Parathyroid adenoma (tissue), 2 donors: Measurements from ENCODE around the gene CXCR4.

Experiments
- H2AFZ ChIP-seq: fragments of 300-600 bp; sonication (generic); one replicate; pipeline ENCODE4 v1.7.0; 2017; ENCODE audit warnings: antibody characterized with exemption, mild to moderate bottlenecking
- H3K27ac ChIP-seq: fragments of 300-600 bp; sonication (generic); one replicate; pipeline ENCODE4 v1.7.0; 2017
- H3K27me3 ChIP-seq: fragments of 300-600 bp; sonication (generic); one replicate; pipeline ENCODE4 v1.7.0; 2017; ENCODE audit warnings: low read length; ENCODE audit not compliant: control insufficient read depth, insufficient read depth
- H3K36me3 ChIP-seq: fragments of 300-600 bp; sonication (generic); one replicate; pipeline ENCODE4 v1.7.0; 2017; ENCODE audit warnings: low read length; ENCODE audit not compliant: control insufficient read depth, insufficient read depth
- H3K4me1 ChIP-seq: fragments of 300-600 bp; sonication (generic); one replicate; pipeline ENCODE4 v1.7.0; 2017; ENCODE audit warnings: control low read depth
- H3K4me2 ChIP-seq: fragments of 300-600 bp; sonication (generic); one replicate; pipeline ENCODE4 v1.7.0; 2017; ENCODE audit warnings: low read length
- H3K4me3 ChIP-seq: fragments of 300-600 bp; sonication (generic); one replicate; pipeline ENCODE4 v1.7.0; 2017; ENCODE audit warnings: low read depth, low read length
- H3K79me2 ChIP-seq: fragments of 300-600 bp; sonication (generic); one replicate; pipeline ENCODE4 v1.7.0; 2017; ENCODE audit warnings: control low read depth
- H3K9ac ChIP-seq: fragments of 300-600 bp; sonication (generic); one replicate; pipeline ENCODE4 v1.7.0; 2017; ENCODE audit warnings: mild to moderate bottlenecking
- H3K9me3 ChIP-seq: fragments of 300-600 bp; sonication (generic); one replicate; pipeline ENCODE4 v1.7.0; 2017; ENCODE audit warnings: low read length; ENCODE audit not compliant: control insufficient read depth
- TF ChIP-seq, protein P1 (sequence below): fragments of 300-600 bp; sonication (generic); IDR thresholded peaks from one replicate; pipeline ENCODE4 v1.7.0; 2017; ENCODE audit warnings: antibody characterized with exemption, mild to moderate bottlenecking
- donor health status: primary hyperparathyroidism.

Gene CXCR4

DNA sequence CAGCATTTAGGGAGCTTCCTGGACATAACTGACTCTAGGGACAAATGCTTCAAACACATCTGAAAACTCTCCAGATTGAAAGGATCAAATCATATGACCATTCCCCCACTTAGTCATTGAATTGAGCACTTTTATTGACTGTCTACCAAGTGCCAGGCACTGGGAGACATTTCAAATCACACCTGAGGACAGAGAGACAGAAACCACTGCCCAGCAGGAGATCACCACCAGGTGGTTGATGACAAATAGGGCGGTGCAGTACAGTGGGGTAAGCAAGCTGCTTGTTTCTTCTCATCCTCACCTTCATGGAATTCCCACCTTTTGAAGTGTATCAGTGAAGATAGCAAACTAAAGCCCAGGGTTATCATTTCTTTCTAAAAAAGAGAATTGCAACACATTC, 19.0 kb upstream of the CXCR4 start:
- no peaks in the 10 kb centered on the region for H3K4me1 ChIP-seq
- no peak overlapping the region for H3K4me2 ChIP-seq
- TF ChIP-seq, protein P1, sequence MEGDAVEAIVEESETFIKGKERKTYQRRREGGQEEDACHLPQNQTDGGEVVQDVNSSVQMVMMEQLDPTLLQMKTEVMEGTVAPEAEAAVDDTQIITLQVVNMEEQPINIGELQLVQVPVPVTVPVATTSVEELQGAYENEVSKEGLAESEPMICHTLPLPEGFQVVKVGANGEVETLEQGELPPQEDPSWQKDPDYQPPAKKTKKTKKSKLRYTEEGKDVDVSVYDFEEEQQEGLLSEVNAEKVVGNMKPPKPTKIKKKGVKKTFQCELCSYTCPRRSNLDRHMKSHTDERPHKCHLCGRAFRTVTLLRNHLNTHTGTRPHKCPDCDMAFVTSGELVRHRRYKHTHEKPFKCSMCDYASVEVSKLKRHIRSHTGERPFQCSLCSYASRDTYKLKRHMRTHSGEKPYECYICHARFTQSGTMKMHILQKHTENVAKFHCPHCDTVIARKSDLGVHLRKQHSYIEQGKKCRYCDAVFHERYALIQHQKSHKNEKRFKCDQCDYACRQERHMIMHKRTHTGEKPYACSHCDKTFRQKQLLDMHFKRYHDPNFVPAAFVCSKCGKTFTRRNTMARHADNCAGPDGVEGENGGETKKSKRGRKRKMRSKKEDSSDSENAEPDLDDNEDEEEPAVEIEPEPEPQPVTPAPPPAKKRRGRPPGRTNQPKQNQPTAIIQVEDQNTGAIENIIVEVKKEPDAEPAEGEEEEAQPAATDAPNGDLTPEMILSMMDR: no peak
- no peak overlapping the region for H3K27ac ChIP-seq
- no peak overlapping the region for H2AFZ ChIP-seq
- no peaks in the 10 kb centered on the region for H3K79me2 ChIP-seq
- no peak overlapping the region for H3K4me3 ChIP-seq
- H3K27me3 ChIP-seq: no peaks in the 10 kb centered on the region
- no peaks in the 10 kb centered on the region for H3K9me3 ChIP-seq
- no peak overlapping the region for H3K9ac ChIP-seq
- no peaks in the 10 kb centered on the region for H3K36me3 ChIP-seq

DNA sequence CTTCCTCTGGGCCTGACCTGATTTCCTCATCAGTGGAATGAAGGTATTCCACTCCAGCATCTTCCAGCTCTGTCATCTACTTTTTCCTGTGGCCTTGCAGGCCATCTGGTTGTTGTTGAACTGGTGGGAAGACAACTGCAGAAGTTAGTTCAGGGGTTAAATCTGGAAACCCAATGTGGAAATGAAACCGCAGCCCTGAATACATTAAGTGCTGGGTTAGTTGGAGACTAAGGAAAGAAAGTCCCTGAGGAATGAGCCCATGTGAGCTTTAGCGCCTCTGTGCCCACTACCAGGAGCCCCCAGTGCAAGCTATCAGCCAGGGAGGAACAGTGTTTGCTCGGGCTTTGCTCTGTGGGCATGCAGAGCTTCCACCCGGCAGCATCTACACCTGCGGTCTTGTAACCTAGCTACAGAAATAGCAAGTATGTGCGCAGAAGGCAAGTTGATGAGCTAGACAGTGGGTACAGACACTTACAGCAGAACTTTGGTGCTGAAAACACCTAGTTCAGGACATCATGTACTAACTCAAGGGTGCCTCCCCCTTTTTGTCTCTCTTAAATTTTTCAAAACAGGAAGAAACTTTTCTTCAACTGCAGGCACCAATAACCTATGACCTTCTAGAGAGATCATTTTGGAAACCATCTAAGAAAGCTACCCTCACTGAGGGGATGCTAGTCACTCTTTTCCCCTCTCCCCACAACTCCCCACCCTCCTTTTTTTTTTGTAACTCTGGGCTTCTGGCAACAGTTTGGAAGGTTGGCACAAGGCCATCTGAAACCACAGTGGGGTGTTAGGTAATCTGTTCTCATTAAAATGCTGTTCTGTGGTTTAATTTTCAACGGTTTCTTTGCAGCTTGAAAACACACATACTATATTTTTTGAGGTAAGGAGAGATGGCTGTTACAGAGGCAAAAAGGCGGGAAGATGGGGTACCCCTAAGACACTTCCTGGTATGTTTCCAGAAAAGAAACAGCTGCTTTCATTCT, 18.3 kb upstream of the CXCR4 start:
- H2AFZ ChIP-seq: no peak overlapping the region
- no peak overlapping the region for H3K4me2 ChIP-seq
- no peak overlapping the region for H3K4me3 ChIP-seq
- TF ChIP-seq, protein P1: no peak
- H3K27ac ChIP-seq: no peak overlapping the region
- H3K27me3 ChIP-seq: no peaks in the 10 kb centered on the region
- no peaks in the 10 kb centered on the region for H3K9me3 ChIP-seq
- H3K4me1 ChIP-seq: no peaks in the 10 kb centered on the region
- no peaks in the 10 kb centered on the region for H3K79me2 ChIP-seq
- H3K9ac ChIP-seq: no peak overlapping the region
- no peaks in the 10 kb centered on the region for H3K36me3 ChIP-seq

DNA sequence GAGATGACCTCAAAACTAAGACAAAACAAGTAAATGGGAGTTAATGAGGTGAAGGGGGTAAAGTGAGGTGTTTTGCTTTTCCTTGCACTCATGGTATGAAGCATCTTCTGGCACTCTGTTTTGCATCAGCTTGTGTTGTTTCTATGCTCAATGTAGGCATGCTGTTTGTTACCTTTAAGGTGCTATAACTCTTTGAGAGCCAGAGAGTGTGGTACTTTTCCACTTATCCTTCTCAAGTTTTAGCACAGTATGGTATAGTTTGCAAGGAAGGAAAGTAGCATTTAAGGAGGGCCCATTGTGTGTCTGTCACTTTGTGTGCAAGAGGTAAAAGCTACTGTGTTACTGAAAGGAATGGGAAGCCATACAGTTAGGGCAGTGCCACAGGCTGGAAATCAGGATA, 17.5 kb upstream of the CXCR4 start:
- Histone ChIP-seq H3K27ac (no peak overlapping the region), H3K9me3 (no peaks in the 10 kb centered on the region), H3K4me3 (no peak overlapping the region), H3K4me2 (no peak overlapping the region), H3K36me3 (no peaks in the 10 kb centered on the region), H3K27me3 (no peaks in the 10 kb centered on the region), H3K9ac (no peak overlapping the region), H2AFZ (no peak overlapping the region), H3K4me1 (no peaks in the 10 kb centered on the region), H3K79me2 (no peaks in the 10 kb centered on the region)
- TF ChIP-seq, protein P1: no peak

DNA sequence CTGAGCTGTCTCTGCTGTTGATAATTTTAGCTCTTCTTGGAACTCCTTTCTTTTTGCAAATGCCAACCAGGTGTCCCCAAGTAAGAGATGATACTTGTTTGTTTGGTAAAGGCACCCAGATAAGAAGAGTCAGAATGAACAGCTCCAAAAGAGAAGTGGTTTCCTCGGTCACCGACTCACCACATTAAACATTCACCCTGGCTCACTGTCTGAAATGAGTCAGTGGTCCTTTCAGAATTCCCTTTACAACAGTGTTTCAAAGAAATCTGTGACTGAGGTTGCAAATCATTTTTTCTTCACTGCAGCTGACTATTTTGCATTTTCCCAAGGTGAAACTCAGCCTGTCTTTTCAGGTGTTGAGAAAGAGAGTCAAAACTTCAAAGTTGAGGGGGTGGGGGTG, 16.2 kb upstream of the CXCR4 start:
- Histone ChIP-seq H3K4me1 (no peaks in the 10 kb centered on the region), H3K4me3 (no peak overlapping the region), H3K36me3 (no peaks in the 10 kb centered on the region), H3K27me3 (no peaks in the 10 kb centered on the region), H3K79me2 (no peaks in the 10 kb centered on the region), H3K9me3 (no peaks in the 10 kb centered on the region), H2AFZ (no peak overlapping the region), H3K27ac (no peak overlapping the region), H3K9ac (no peak overlapping the region), H3K4me2 (no peak overlapping the region)
- TF ChIP-seq, protein P1: no peak

DNA sequence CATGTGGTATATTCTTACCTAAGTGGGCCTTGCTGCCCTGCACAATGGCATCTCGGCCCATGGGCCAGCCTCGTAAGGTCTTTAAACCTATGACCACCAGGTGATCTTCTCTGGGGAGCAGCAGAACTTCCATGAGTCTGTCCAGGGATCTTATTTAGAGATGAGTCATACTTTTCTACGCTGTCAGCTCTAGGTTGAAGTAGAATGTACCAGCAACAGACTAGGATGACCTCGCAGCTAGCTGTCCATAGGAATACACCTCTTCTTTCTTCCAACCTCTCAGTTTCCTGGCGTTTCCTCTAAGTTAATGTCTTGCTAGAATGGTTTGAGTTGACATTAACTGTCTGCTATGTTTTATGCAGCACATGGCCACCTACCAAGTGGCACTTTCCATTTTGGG, 15.6 kb upstream of the CXCR4 start:
- Histone ChIP-seq H3K27ac (no peak overlapping the region), H3K9me3 (no peaks in the 10 kb centered on the region), H3K9ac (no peak overlapping the region), H3K36me3 (no peaks in the 10 kb centered on the region), H3K4me3 (no peak overlapping the region), H3K79me2 (no peaks in the 10 kb centered on the region), H2AFZ (no peak overlapping the region), H3K4me2 (no peak overlapping the region), H3K4me1 (no peaks in the 10 kb centered on the region), H3K27me3 (no peaks in the 10 kb centered on the region)
- TF ChIP-seq, protein P1: no peak
